ENCODE data around the gene TRIO. TPM values are rescaled to one million over a fixed set of nuclear protein-coding genes. Genes with fewer than 3 reads are reported as not detected.

TRIO gene
- total and polyA plus RNA-seq, 2 donors (not counting 3 experiments of a cell fraction or from before 2014, with no cell fraction given): 82.9 to 248 TPM

- Histone ChIP-seq H3K4me3 (replicated peaks in 1 of 3; ENCODE audit: insufficient read depth in 1 of 3, low read depth in 1 of 3, low read length in 3 of 3) (no peak overlapping the region), H3K9me1 (replicated peaks; ENCODE audit: control insufficient read depth, extremely low read depth, insufficient read depth, low read length) (no peaks in the 10 kb centered on the region), H3K27ac (ENCODE audit: insufficient read depth, low read depth, low read length) (no peak overlapping the region), H3K79me2 (ENCODE audit: control insufficient read depth, insufficient read depth, low read length) (peaks cover 98% of the 10 kb centered on the region), H3K4me2 (ENCODE audit: insufficient read depth, low read length) (no peak overlapping the region), H4K20me1 (replicated peaks; ENCODE audit: control insufficient read depth, extremely low read depth, insufficient read depth, low read length) (peaks cover 9% of the 10 kb centered on the region), H3K9me3 (replicated peaks; ENCODE audit: control insufficient read depth, insufficient read depth, low read length) (no peaks in the 10 kb centered on the region), H3K36me3 (ENCODE audit: control insufficient read depth in 2 of 2, extremely low read depth in 1 of 2, insufficient read depth in 2 of 2, low read length in 2 of 2) (no peaks in the 10 kb centered on the region), H2AFZ (ENCODE audit: low read depth, low read length) (no peak overlapping the region), H3K4me1 (ENCODE audit: control insufficient read depth, extremely low read depth, insufficient read depth, low read length) (peaks cover 2% of the 10 kb centered on the region), H3K27me3 (ENCODE audit: control insufficient read depth in 2 of 2, insufficient read depth in 2 of 2, low read length in 2 of 2) (no peaks in the 10 kb centered on the region), H3K9ac (replicated peaks; ENCODE audit: extremely low read depth, insufficient read depth, low read length) (no peak overlapping the region)
- ChIA-PET CTCF (interaction anchor here (1.4 to 1.5 kb wide), 2 partner anchors 15 to 25 kb away, joined by 3 to 4 read pairs; no protein-coding TSS in a partner anchor), POLR2A (no interaction called here)
- dilution Hi-C loops (cut with MboI; ENCODE audit: extremely low pct_ligation_motif_present, low sequenced_read_pairs): no loop called here
- DNase-seq (ENCODE audit: low read depth, low spot score) (no peak), FAIRE-seq (no peak)
- BruUV-seq (replicated peaks): no TSS peak
- TF ChIP-seq POLR2A (IDR thresholded peaks at IDR 0.05; ENCODE audit: low read depth, low read length): no peak
- TF ChIP-seq MYC (IDR thresholded peaks at IDR 0.05; ENCODE audit: low read depth, low read length): no peak
- no peak for TF ChIP-seq POLR2AphosphoS5 (IDR thresholded peaks at IDR 0.05; ENCODE audit: insufficient read depth, low read depth, low read length)
- TF ChIP-seq GATA2 (IDR thresholded peaks at IDR 0.05; ENCODE audit: insufficient read depth, insufficient read length, low read depth, low read length): no peak
- TF ChIP-seq JUN (IDR thresholded peaks at IDR 0.05; ENCODE audit: borderline replicate concordance, insufficient read depth, insufficient read length, low read depth): no peak
- TF ChIP-seq, protein P1, sequence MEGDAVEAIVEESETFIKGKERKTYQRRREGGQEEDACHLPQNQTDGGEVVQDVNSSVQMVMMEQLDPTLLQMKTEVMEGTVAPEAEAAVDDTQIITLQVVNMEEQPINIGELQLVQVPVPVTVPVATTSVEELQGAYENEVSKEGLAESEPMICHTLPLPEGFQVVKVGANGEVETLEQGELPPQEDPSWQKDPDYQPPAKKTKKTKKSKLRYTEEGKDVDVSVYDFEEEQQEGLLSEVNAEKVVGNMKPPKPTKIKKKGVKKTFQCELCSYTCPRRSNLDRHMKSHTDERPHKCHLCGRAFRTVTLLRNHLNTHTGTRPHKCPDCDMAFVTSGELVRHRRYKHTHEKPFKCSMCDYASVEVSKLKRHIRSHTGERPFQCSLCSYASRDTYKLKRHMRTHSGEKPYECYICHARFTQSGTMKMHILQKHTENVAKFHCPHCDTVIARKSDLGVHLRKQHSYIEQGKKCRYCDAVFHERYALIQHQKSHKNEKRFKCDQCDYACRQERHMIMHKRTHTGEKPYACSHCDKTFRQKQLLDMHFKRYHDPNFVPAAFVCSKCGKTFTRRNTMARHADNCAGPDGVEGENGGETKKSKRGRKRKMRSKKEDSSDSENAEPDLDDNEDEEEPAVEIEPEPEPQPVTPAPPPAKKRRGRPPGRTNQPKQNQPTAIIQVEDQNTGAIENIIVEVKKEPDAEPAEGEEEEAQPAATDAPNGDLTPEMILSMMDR (IDR thresholded peaks at IDR 0.05; ENCODE audit: extremely low read depth in 1 of 2, insufficient read depth in 1 of 2, low read depth in 1 of 2, low read length in 2 of 2): no peak
- TF ChIP-seq, protein P2, sequence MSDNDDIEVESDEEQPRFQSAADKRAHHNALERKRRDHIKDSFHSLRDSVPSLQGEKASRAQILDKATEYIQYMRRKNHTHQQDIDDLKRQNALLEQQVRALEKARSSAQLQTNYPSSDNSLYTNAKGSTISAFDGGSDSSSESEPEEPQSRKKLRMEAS (IDR thresholded peaks at IDR 0.05; ENCODE audit: insufficient read depth, insufficient read length): no peak
- no peak for TF ChIP-seq EZH2 (IDR thresholded peaks at IDR 0.05; ENCODE audit: borderline replicate concordance, low read depth, low read length, severe bottlenecking)
- TF ChIP-seq FOS (IDR thresholded peaks at IDR 0.05; ENCODE audit: borderline replicate concordance, insufficient read depth, low read length): no peak
- intact Hi-C loops (cut with micrococcal nuclease): no loop called here
Observed at GRCh38 chr5:14243766-14244165, 100.6 kb downstream of the TRIO start.
